Embryonic facial prominence (tissue), 1 donor: ENCODE measurements around the gene MRPL21.

Experiments used
- DNase-seq: peaks from one replicate; pipeline ENCODE4 v3.0.0-alpha.2; 2016; ENCODE audit errors: extremely low spot score

Gene MRPL21

GRCh38 chr11:68935066-68935465 lies 31.4 kb upstream of the MRPL21 start:
- DNase-seq, result no peak

- no peak for DNase-seq
These were observed 31.0 kb upstream of the MRPL21 start for GRCh38 chr11:68934666-68935065.

- no peak for DNase-seq
These were observed 30.7 kb upstream of the MRPL21 start for GRCh38 chr11:68934321-68934645.

GRCh38 chr11:68933605-68934320 lies 30.1 kb upstream of the MRPL21 start:
- no peak for DNase-seq

- no peak for DNase-seq
These were observed 29.4 kb upstream of the MRPL21 start for GRCh38 chr11:68932933-68933577.

GRCh38 chr11:68932358-68932757 lies 28.7 kb upstream of the MRPL21 start:
- no peak for DNase-seq

- no peak for DNase-seq
These were observed 28.3 kb upstream of the MRPL21 start for GRCh38 chr11:68931911-68932310.

GRCh38 chr11:68930991-68931855 lies 27.6 kb upstream of the MRPL21 start:
- no peak for DNase-seq

- DNase-seq, result no peak
These were observed 26.3 kb upstream of the MRPL21 start for GRCh38 chr11:68929706-68930570.

GRCh38 chr11:68929135-68929534 lies 25.5 kb upstream of the MRPL21 start:
- no peak for DNase-seq

GRCh38 chr11:68928136-68928880 lies 24.7 kb upstream of the MRPL21 start:
- no peak for DNase-seq

GRCh38 chr11:68927280-68928135 lies 23.9 kb upstream of the MRPL21 start:
- DNase-seq, result no peak

GRCh38 chr11:68925611-68926010 lies 22.0 kb upstream of the MRPL21 start:
- DNase-seq, result no peak

- DNase-seq, result no peak
These were observed 20.7 kb upstream of the MRPL21 start for GRCh38 chr11:68924073-68924925.

- DNase-seq, result no peak
These were observed 20.0 kb upstream of the MRPL21 start for GRCh38 chr11:68923614-68924013.

GRCh38 chr11:68916439-68916838 lies 12.8 kb upstream of the MRPL21 start:
- no peak for DNase-seq

GRCh38 chr11:68914761-68915160 lies 11.1 kb upstream of the MRPL21 start:
- no peak for DNase-seq

- DNase-seq, result no peak
These were observed 9.6 kb upstream of the MRPL21 start for GRCh38 chr11:68913188-68913587.

GRCh38 chr11:68912254-68912653 lies 8.6 kb upstream of the MRPL21 start:
- no peak for DNase-seq
